Measurements from ENCODE around the gene SLC30A7.
"Not testable (repeated sequence)": the region's sequence is repeated elsewhere in the genome, so short reads cannot be mapped to it uniquely, and the experiment has no call there.

Gene SLC30A7

GRCh38 chr1:100891380-100891779 lies 4.5 kb upstream of the SLC30A7 start:
- no peak for DNase-seq

- no peak for DNase-seq
Measured at GRCh38 chr1:100892554-100892953, 3.3 kb upstream of the SLC30A7 start.

- no peak for DNase-seq
Measured at GRCh38 chr1:100893718-100894117, 2.2 kb upstream of the SLC30A7 start.

- DNase-seq, result peak; percentile 82
Measured at GRCh38 chr1:100894603-100895539, 1.0 kb upstream of the SLC30A7 start, which contains the start of gene EXTL2. Gene EXTL2, minus strand, starts transcription at chr1:100894842. Its CDS starts 6,085 bp downstream, at chr1:100888757.

- no peak for DNase-seq
Measured at GRCh38 chr1:100896481-100896982, 642 bp downstream of the SLC30A7 start.

- no peak for DNase-seq
Measured at GRCh38 chr1:100902365-100902764, 6.5 kb downstream of the SLC30A7 start.

GRCh38 chr1:100903777-100904176 lies 7.9 kb downstream of the SLC30A7 start:
- DNase-seq, result no peak

DNA sequence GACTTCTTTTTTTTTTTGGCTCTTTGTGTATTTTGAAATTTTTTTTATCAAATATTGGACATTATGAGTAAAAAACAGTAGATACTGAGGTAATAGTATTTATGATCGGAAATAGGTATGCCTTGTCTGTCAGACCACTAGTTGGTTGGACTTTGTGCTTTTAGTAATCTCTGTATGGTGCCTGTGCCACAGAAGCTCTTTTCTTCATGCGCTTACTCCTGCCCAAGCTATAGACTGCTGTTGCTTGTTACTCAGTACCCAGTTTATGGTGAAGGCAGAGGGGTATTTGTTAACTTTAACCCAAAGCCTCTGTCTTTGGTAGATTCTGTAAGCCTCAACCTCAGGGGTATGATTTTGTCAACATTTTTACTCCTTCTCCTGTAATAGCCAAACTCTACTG lies 8.6 kb downstream of the SLC30A7 start:
- DNase-seq, result no peak

DNA sequence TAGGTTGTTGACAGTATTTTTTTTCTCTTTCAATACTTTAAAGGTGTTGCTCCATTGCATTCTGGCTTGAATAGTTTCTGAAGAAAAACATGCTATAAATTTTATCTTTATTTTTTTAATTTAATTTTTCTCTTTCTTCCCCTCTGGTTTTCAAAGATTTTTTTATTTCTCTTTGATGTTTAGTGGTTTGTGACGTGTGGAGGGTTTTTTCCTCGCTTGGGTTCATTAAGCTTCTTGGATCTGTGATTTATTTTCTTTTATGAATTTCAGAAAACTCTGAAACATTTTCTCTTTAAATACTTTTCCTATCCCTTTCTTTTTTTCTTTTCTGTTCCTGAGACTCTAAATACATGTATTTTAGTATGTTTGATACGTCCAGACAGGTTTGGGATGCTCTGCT lies 9.3 kb downstream of the SLC30A7 start:
- no peak for DNase-seq

GRCh38 chr1:100907887-100908286 lies 12.0 kb downstream of the SLC30A7 start:
- DNase-seq, result no peak

- DNase-seq, result no peak
Measured at GRCh38 chr1:100909018-100909417, 13.1 kb downstream of the SLC30A7 start.

DNA sequence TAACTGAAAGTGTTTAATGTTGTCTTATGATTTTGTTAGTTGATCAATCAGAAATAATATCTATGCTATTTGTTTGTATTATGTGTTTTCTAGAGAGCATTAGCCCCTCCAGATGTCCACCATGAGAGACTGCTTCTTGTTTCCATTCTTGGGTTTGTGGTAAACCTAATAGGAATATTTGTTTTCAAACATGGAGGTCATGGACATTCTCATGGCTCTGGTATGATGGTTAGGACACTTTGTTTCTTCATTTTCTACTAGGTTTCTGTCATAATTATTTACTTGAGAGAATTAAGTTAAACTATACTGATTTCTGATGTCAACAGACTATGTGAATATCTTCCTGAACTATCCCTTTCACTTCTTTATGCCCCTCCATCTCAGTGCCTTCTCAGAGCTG lies 16.1 kb downstream of the SLC30A7 start:
- DNase-seq, result no peak

DNA sequence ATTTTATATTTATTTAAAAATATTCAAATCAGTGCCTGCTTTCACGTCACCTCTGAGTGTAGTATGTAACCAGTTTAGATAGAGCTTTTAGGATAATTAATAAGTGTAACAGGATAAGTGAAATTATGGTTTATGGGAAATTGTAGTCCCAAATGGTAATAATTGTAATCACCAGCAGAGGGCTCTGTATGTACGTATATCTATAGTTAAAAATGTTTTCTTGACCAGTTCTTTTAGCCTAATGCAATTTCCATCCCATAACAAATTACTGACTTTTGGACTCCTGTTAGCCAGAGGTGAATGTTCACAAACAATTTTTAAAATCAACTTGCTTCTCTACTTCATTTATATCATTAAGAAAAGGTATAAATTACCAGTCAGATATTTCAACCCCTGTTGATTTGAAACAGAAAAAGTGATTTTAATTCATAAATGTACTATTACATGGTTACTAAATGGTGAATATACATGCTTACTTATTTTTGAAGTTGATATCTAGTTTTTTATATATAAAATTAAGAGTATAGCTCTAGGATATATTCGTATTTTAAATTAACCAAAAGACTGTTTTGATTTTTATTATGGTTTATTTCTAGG lies 25.3 kb downstream of the SLC30A7 start:
- DNase-seq, result peak; percentile 39

GRCh38 chr1:100924212-100924611 lies 28.3 kb downstream of the SLC30A7 start:
- no peak for DNase-seq

DNA sequence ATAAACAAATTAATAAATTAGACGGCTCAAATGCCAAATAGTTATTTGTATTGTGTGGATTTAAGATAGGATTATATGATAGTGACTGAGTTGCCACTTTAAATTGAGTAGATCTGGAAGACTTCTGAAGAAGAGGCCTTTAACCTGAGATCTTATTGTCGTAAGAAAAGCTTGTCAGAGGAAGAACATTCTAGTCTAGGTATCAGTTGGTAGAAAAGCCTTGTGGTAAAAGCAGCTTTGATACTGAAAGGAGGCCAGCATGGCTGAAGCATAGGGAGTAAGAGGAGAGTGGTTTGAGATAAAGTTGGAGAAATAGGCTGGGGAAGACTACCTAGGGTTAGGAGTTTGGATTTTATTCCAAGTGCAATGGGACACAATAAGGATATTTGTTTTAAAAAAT lies 29.1 kb downstream of the SLC30A7 start:
- DNase-seq, result no peak

DNA sequence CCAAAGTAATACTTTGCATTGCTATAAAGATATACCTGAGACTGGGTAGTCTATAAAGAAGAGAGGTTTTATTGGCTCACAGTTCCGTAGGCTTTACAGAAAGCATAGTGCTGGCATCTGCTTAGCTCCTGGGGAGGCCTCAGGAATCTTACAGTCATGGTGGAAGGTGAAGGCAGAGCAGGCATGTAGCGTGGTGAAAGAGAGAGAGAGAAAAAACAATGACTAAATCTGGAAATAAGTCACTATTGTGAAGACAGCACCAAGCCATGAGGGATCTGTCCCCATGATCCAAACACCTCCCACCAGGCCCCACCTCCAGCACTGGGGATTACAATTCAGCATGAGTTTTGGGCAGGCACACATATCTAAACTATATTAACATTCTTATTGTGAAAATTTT lies 30.4 kb downstream of the SLC30A7 start:
- no peak for DNase-seq

DNA sequence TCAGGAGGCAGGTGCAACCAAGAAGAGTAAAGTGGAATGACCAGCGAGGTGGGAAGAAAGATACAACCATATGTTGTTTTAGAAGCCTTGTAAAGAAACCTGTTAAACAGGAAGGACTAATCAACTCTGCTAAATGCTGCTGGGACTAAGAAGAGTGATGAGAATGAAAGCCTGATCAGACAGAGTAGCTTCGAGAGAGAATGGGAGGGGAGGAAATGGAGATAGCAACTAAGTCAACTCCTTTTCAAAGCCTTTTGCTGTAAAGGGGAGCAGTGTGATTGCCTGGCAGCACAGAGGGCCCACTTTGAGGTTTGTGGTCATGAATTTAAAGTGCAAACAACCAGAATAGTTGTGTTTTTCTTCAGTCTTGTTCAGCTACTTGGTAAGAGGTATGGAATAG lies 31.4 kb downstream of the SLC30A7 start:
- no peak for DNase-seq

DNA sequence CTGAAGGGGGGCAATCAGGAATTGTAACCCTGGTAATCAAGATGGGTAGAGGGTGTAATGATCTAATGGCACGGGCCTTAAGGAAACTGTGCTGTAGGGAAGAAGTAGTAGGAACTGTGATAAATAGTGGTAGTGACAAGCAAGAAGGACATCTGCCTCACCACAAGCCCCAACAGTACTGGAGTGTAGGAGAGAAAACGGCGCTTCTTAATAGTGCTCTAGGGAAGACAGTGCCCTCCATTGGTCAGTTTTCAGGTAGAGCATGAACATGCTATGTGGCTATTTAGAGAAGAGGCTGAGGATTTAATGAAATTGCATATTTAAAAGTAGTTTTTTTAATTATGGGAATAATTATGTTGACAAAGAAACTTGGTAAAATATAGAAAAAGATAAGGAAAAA lies 32.2 kb downstream of the SLC30A7 start:
- DNase-seq, result no peak

DNA sequence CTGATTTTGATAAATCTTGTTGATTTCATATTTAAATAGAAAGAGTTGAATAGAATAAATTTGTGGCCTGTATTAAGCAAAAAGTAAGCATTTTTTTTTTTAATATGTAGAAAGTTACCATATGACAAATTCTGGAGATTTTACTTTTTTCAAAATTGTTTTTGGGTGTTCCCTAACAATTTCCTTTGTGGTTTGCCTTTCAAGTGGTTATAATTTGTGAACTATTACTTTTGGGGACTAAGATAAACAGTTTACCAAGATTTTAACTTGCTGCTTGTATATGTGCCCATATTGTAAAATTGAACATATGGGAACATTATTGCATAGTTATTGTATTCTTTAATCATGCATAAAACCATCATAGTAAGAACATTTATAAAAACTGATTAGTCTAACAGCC lies 34.6 kb downstream of the SLC30A7 start:
- no peak for DNase-seq

- DNase-seq, result no peak
Measured at GRCh38 chr1:100931716-100932115, 35.8 kb downstream of the SLC30A7 start.

DNA sequence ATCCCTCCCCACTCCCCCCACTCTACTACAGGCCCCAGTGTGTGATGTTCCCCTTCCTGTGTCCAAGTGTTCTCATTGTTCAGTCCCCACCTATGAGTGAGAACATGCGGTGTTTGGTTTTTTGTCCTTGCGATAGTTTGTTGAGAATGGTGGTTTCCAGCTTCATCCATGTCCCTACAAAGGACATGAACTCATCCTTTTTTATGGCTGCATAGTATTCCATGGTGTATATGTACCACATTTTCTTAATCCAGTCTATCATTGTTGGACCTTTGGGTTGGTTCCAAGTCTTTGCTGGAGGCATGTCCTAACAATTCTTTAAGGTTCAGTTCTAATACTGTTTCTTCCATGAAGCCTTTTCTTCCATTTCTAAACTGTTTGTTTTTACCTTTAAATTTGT lies 37.7 kb downstream of the SLC30A7 start:
- not testable (repeated sequence) for DNase-seq

DNA sequence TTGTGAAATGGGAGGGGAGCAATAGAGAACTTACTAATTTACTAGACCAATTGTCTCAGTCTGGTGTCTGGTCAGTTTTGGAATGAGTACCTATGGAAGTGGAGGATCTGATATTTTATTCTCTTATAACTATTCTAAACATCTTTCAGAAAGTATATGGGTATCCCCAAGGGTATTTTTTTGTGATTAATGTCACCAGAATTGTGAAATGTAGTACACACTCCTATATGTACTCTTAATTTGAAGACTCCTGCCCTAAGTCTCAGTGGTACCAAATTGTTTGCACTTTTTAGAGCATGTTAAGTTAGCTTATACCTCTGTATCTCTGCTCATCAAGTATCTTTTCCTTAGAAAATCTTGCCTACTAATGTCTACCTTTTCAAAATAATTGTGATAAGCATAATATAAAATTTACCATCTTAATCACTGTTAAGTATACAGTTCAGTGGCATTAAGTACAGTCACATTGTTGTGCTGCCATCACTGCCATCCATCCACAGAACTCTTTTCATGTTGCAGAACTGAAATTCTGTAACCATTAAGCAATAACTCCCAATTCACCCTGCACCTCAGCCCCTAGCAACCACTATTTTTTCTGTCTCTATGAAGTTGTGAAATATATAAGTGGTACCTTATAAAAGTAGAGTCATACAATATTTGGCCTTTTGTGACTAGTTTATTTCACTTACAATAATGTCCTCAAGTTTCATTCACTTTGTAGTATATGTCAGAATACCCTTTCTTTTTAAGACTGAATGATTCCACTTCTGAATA lies 40.5 kb downstream of the SLC30A7 start:
- DNase-seq, result no peak

DNA sequence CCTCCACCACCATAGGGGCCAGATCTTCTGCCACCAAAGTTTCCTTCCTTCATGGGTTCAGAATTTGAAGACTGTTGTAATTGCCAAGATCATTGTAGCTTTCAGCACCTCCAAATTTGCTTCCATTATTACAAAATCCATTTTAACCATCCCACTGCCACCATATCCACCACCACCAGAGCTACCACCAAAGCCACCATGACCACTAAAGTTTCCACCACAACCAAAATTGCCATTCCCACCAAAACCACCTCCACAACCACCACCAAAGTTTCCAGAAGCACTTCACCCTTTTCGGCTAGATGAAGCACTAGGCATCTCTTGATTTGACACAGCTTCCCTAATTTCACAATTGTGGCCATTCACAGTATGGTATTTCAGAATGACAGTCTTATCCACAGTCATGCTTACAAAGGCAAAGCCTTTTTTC lies 45.2 kb downstream of the SLC30A7 start:
- DNase-seq, result no peak
